NCI-H510A treated with DMSO at 0.1 percent for 48 hours (cell line): Measurements from ENCODE around the gene RNASE9.
A peak's percentile ranks its signal among the peaks of the same experiment; 100 is the strongest.
"Not testable (repeated sequence)": the region's sequence is repeated elsewhere in the genome, so short reads cannot be mapped to it uniquely, and the experiment has no call there.

Experiments
- DNase-seq: peaks from one replicate; lab custom pipeline; 2025; lab: John Stamatoyannopoulos, UW

RNASE9 gene

GRCh38 chr14:20560961-20561360 lies at the start of gene RNASE9:
Gene RNASE9, minus strand, starts transcription at chr14:20561047.
- no peak for DNase-seq

GRCh38 chr14:20610002-20610765 lies 49.3 kb upstream of the RNASE9 start:
- DNase-seq, result peak; percentile 67

GRCh38 chr14:20609215-20610001 lies 48.6 kb upstream of the RNASE9 start:
- DNase-seq, result peak; percentile 94

GRCh38 chr14:20608383-20609110 lies 47.7 kb upstream of the RNASE9 start:
- no peak for DNase-seq

- DNase-seq, result no peak
These were observed 46.8 kb upstream of the RNASE9 start for GRCh38 chr14:20607617-20608016.

- DNase-seq, result no peak
These were observed 46.0 kb upstream of the RNASE9 start for GRCh38 chr14:20606902-20607242.

- DNase-seq, result peak; percentile 18
These were observed 45.5 kb upstream of the RNASE9 start for GRCh38 chr14:20606190-20606901.

GRCh38 chr14:20603813-20604690 lies 43.2 kb upstream of the RNASE9 start:
- DNase-seq, result no peak

GRCh38 chr14:20602583-20602982 lies 41.7 kb upstream of the RNASE9 start:
- no peak for DNase-seq

GRCh38 chr14:20601522-20601921 lies 40.7 kb upstream of the RNASE9 start:
- DNase-seq, result no peak

GRCh38 chr14:20597108-20597507 lies 36.3 kb upstream of the RNASE9 start:
- DNase-seq, result no peak

- not testable (repeated sequence) for DNase-seq
These were observed 34.9 kb upstream of the RNASE9 start for GRCh38 chr14:20595726-20596125.

- no peak for DNase-seq
These were observed 31.7 kb upstream of the RNASE9 start for GRCh38 chr14:20592574-20592973.

GRCh38 chr14:20591235-20591634 lies 30.4 kb upstream of the RNASE9 start, which contains the start of gene RNASE12:
Gene RNASE12, minus strand, starts transcription at chr14:20591376. Its CDS starts 653 bp downstream, at chr14:20590723.
- DNase-seq, result no peak

GRCh38 chr14:20587489-20588154 lies 26.8 kb upstream of the RNASE9 start, which contains the start of gene RNASE11:
Gene RNASE11, minus strand, starts transcription at chr14:20588001.
- no peak for DNase-seq

- DNase-seq, result no peak
These were observed 23.1 kb upstream of the RNASE9 start for GRCh38 chr14:20583908-20584307.

GRCh38 chr14:20583142-20583541 lies 22.3 kb upstream of the RNASE9 start:
- DNase-seq, result no peak

GRCh38 chr14:20580242-20580641 lies 19.4 kb upstream of the RNASE9 start:
- no peak for DNase-seq

- DNase-seq, result no peak
These were observed 18.1 kb upstream of the RNASE9 start for GRCh38 chr14:20578784-20579502.

- no peak for DNase-seq
These were observed 17.5 kb upstream of the RNASE9 start for GRCh38 chr14:20578325-20578724.
